Stomach (tissue), 9 donors: ENCODE results near the gene TES. TPM values are rescaled to one million over a fixed set of nuclear protein-coding genes. Genes with fewer than 3 reads are reported as not detected.
A peak's percentile ranks its signal among the peaks of the same experiment; 100 is the strongest.
"Not testable (repeated sequence)": the region's sequence is repeated elsewhere in the genome, so short reads cannot be mapped to it uniquely, and the experiment has no call there.

ENCODE experiments used
- DNase-seq, 2 donors: peaks; one replicate each; pipeline versions ENCODE4 v3.0.0 to v3.0.0-alpha.2; 2013 to 2019
- H3K27ac ChIP-seq, 5 donors: fragments of 200-600 bp in 4 of 5; sonication (generic) in 4 of 5; one replicate each; pipeline ENCODE4 v1.5.1; 2013 to 2019; ENCODE audit warnings: mild to moderate bottlenecking in 1 of 5, moderate library complexity in 1 of 5
- H3K27me3 ChIP-seq, 3 donors: fragments of 200-600 bp; sonication (generic); one replicate each; pipeline ENCODE4 v1.5.1; 2017 to 2019; ENCODE audit warnings: mixed run types in 1 of 3
- H3K36me3 ChIP-seq, 4 donors: fragments of 200-600 bp; sonication (generic); 1 replicate in 3 of 4; 2 replicates in 1 of 4; pipeline ENCODE4 v1.5.1; 2016 to 2019
- H3K4me1 ChIP-seq, 4 donors: fragments of 200-600 bp; sonication (generic); one replicate each; pipeline ENCODE4 v1.5.1; 2016 to 2019
- H3K4me3 ChIP-seq, 4 donors: fragments of 200-600 bp; sonication (generic) in 3 of 4; one replicate each; pipeline ENCODE4 v1.5.1; 2016 to 2019; ENCODE audit warnings: mild to moderate bottlenecking in 1 of 4
- H3K9me3 ChIP-seq, 4 donors: fragments of 200-600 bp; sonication (generic); one replicate each; pipeline ENCODE4 v1.5.1; 2016 to 2019
- EP300 ChIP-seq: sonication (generic); formaldehyde crosslinking; IDR thresholded peaks from one replicate; pipeline ENCODE4 v1.6.1; 2017; ENCODE audit warnings: antibody characterized with exemption
- POLR2A ChIP-seq, 4 donors: fragments of 450-650 bp; IDR thresholded peaks; one replicate each; pipeline ENCODE4 v1.6.1; 2016; ENCODE audit warnings: antibody characterized with exemption in 4 of 4, control low read depth in 2 of 4, mild to moderate bottlenecking in 1 of 4, moderate library complexity in 1 of 4
- POLR2AphosphoS5 ChIP-seq, 3 donors: sonication (generic); formaldehyde crosslinking; IDR thresholded peaks; one replicate each; pipeline ENCODE4 v1.6.1; 2016; ENCODE audit warnings: antibody characterized with exemption in 3 of 3
- WGBS, 5 donors: extraction: QIAGEN DNeasy Blood & Tissue Kit in 3 of 5; methylation state at CpG; one replicate each; pipeline versions ENCODE4 v1.1.5 to v1.1.7; 2013 to 2018; 5-methylcytosine and 5-hydroxymethylcytosine counted together
- intact Hi-C: fragments of 100-400 bp; cut with DNase I; formaldehyde crosslinking; loops from one replicate; pipeline ENCODE4 v1.15.1; 2023; ENCODE audit warnings: low total_unique reads
- polyA plus RNA-seq, 3 donors: library from polyadenylated mRNA; stranded (reverse); fragments of 200-250 nt; gene quantifications; one replicate each; pipeline ENCODE4 v1.2.3, GENCODE V29; 2013
- total RNA-seq, 5 donors: library from RNA; depleted of rRNA; stranded (reverse); fragments of >200 nt; gene quantifications; one replicate each; pipeline versions ENCODE4 v1.1.0 to v1.2.3, GENCODE V29; 2014 to 2016
- TF ChIP-seq, protein P1 (sequence below), 7 experiments: fragments of 450-650 bp in 4 of 7; fragments of 200-600 bp in 3 of 7; sonication (generic) in 3 of 7; IDR thresholded peaks; one replicate each; pipeline ENCODE4 v1.5.1; 2016 to 2019; ENCODE audit warnings: antibody characterized with exemption in 7 of 7, control low read depth in 2 of 7, mild to moderate bottlenecking in 1 of 7
- donor health status: healthy with polysubstance abuse.
- donor health status: Bipolar disorder and iron deficiency.
- donor health status: healthy.

Gene TES
- total and polyA plus RNA-seq, 8 donors, result 46.0 to 191 (median 119) TPM

GRCh38 chr7:116172353-116172752, 38.0 kb upstream of the TES start:
- no peak overlapping the region for H3K4me3 ChIP-seq
- DNase-seq, result no peak
- peaks cover 3 to 33% (median 7%) of the 10 kb centered on the region in 4 donors for H3K4me1 ChIP-seq
- TF ChIP-seq EP300 (no peak), POLR2A (IDR thresholded peaks at IDR 0.05) (no peak), POLR2AphosphoS5 (IDR thresholded peaks at IDR 0.05) (no peak)
- TF ChIP-seq, protein P1, sequence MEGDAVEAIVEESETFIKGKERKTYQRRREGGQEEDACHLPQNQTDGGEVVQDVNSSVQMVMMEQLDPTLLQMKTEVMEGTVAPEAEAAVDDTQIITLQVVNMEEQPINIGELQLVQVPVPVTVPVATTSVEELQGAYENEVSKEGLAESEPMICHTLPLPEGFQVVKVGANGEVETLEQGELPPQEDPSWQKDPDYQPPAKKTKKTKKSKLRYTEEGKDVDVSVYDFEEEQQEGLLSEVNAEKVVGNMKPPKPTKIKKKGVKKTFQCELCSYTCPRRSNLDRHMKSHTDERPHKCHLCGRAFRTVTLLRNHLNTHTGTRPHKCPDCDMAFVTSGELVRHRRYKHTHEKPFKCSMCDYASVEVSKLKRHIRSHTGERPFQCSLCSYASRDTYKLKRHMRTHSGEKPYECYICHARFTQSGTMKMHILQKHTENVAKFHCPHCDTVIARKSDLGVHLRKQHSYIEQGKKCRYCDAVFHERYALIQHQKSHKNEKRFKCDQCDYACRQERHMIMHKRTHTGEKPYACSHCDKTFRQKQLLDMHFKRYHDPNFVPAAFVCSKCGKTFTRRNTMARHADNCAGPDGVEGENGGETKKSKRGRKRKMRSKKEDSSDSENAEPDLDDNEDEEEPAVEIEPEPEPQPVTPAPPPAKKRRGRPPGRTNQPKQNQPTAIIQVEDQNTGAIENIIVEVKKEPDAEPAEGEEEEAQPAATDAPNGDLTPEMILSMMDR (IDR thresholded peaks at IDR 0.05), result no peak
- H3K9me3 ChIP-seq, result no peaks in the 10 kb centered on the region
- no peak overlapping the region for H3K27ac ChIP-seq
- intact Hi-C loops, result no loop called here
- no peaks in the 10 kb centered on the region for H3K36me3 ChIP-seq
- H3K27me3 ChIP-seq, result no peaks in the 10 kb centered on the region

DNA sequence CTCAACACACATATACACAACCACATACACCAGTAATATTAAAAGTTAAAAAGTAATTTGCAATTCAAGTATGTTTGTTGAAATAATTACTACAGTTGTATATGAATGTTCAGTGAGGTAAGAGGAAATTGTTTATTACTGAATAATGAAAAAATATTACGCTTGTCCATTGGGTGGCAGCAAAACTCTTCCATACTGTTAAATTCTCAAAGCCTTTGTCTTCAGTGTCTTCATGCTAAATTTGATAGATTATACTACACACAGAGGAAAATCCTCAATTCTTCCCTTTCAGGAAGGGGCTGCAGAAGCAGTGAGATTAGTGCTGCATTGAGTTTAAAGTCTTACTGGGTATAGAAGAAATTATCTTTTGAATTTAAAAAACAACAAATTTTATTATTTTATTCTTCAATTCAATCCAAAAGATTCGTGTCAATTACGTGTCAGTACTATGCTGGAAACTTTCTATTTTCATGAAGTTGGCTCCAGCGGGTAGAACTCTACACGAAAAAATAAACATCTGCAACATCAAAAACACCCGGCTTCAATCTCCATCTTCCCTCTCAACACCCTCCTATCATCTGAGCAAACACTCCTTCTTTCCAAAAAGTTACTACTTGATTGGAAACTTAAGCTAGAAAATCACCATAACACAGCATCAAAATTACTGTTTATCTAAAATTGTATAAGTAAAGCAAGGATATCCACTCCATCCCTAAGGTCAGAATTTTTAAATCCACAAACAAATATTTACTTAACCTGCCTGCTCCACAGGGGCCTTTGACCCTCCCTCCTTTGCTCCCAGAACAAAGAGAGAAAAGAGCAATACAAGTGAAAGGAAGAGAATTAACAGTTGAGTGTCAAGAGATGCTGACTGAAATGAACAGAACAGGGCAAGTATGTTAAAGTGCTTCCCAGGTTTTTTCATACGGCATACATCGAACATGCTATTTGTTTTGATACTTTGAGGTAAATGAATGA, 37.0 kb upstream of the TES start:
- WGBS, 5 donors, result 43 to 53% (median 46%) methylated on average over 8 of the region's 8 CpGs
- intact Hi-C loops, result no loop called here
- Histone ChIP-seq H3K4me3 (no peak overlapping the region), H3K27ac (no peak overlapping the region), H3K9me3 (no peaks in the 10 kb centered on the region), H3K27me3 (no peaks in the 10 kb centered on the region), H3K4me1 (peaks cover 3 to 28% (median 7%) of the 10 kb centered on the region in 4 donors), H3K36me3 (no peaks in the 10 kb centered on the region)
- TF ChIP-seq, protein P1 (IDR thresholded peaks at IDR 0.05), result peak in 5 of 7 experiments; percentile 25 to 61 (median 44)
- TF ChIP-seq POLR2AphosphoS5 (IDR thresholded peaks at IDR 0.05), result no peak
- TF ChIP-seq EP300, result no peak
- TF ChIP-seq POLR2A (IDR thresholded peaks at IDR 0.05), result no peak
- DNase-seq, result peak in 1 of 2 donors; percentile 82

- H3K9me3 ChIP-seq, H3K27ac ChIP-seq, intact Hi-C loops, H3K4me3 ChIP-seq, DNase-seq, H3K27me3 ChIP-seq, H3K36me3 ChIP-seq: not testable (repeated sequence)
- WGBS, 5 donors, result 93 to 98% (median 95%) methylated on average over 3 of the region's 3 CpGs
- peaks cover under 1 to 16% (median 4%) of the 10 kb centered on the region in 4 donors for H3K4me1 ChIP-seq
Measured at GRCh38 chr7:116175095-116175494, 35.2 kb upstream of the TES start.

DNA sequence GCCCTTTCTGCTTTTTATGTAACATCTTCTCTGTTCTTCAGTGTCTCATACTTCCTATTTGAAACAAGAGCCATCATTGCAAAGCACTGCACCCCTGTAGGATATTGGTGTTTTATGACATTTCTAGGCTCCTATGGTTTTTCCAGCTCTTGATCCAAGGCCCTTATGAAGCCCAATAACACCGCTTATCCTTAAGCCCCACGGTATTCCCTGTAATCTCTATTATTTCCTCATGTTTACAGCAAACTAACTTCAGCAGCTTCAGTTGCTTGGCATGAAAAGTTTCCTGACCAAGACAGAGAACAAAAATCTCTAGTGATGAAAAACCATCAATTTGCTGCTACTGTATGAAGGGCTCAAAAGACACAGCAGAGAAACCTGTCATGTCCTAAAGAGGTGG, 34.1 kb upstream of the TES start:
- intact Hi-C loops, result no loop called here
- H3K4me3 ChIP-seq, result no peak overlapping the region
- no peak overlapping the region for H3K27ac ChIP-seq
- no peak for TF ChIP-seq POLR2A (IDR thresholded peaks at IDR 0.05)
- peaks cover 0 to 17% (median 2%) of the 10 kb centered on the region in 4 donors for H3K4me1 ChIP-seq
- DNase-seq, result no peak
- no peaks in the 10 kb centered on the region for H3K9me3 ChIP-seq
- H3K27me3 ChIP-seq, result no peaks in the 10 kb centered on the region
- no peaks in the 10 kb centered on the region for H3K36me3 ChIP-seq
- WGBS, 5 donors, result 41 to 71% (median 62%) methylated on average over 2 of the region's 2 CpGs

- H3K27ac ChIP-seq, result no peak overlapping the region
- H3K9me3 ChIP-seq, result no peaks in the 10 kb centered on the region
- H3K36me3 ChIP-seq, result no peaks in the 10 kb centered on the region
- H3K27me3 ChIP-seq, result no peaks in the 10 kb centered on the region
- intact Hi-C loops, result no loop called here
- peaks cover 0 to 17% (median 2%) of the 10 kb centered on the region in 4 donors for H3K4me1 ChIP-seq
- TF ChIP-seq, protein P1 (IDR thresholded peaks at IDR 0.05), result no peak
- TF ChIP-seq POLR2A (IDR thresholded peaks at IDR 0.05) (no peak), EP300 (no peak), POLR2AphosphoS5 (IDR thresholded peaks at IDR 0.05) (no peak)
- 51 to 75% (median 67%) methylated on average over 3 of the region's 3 CpGs for WGBS, 5 donors
- no peak overlapping the region for H3K4me3 ChIP-seq
- no peak for DNase-seq
Measured at GRCh38 chr7:116177009-116177408, 33.3 kb upstream of the TES start.
